ENCODE data around the gene MEP1B.
"Not testable (repeated sequence)": the region's sequence is repeated elsewhere in the genome, so short reads cannot be mapped to it uniquely, and the experiment has no call there.

MEP1B gene

DNA sequence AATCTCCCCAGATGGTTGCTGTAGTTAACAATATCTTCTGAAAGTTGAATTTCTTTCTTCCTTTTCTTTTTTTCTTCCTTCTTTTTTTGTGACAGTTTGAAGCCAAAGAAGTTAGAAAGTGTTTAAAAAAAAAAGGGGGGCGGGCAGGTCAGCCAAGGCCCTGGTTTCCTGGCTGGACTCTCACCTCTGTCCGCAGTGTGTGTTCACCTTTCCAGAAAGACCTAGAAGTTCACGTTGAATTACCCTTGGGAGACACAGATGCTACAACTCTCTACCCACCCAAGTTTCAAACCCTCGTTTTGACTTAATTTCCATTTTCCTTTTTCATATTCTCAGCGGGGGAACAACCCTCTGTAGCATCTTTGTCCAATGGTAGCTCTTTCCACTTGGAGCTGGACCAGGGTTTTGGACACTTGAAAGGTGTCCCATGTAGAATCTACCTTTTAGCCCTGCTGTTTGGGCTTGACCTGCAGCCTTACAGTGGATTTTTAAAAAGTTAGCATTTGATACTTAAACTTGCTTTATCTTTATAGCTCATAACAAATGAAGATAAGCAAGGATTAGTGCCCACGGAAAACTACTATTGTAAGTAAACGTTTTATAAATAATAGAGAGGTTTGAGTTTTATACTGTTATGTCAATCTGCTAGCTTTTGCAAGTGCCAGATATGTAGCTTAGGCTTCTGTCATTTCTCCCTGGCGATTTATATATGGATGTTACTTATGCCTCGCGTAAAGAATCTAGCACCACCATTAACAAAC lies 20.0 kb downstream of the MEP1B start:
- DNase-seq (ENCODE audit: low spot score) = no peak

DNA sequence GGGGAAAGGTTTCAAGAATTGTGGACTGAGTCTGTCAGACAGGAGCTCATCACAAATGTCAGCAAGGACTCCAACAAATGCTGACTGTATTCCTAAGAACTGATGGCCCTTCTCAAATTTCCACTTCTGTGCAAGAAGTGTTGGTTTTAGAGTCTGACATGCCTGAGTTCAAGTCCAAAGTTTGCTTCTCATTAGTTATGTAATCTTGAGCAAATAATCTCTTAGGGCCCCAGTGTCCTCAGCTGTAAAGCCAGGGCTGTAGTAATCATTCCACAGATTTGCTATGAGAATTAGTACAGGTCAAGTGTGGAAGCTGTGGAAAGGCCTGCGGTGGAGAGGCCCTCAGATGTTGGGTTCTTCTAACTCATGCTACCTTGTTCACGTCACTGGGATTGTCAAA lies 23.9 kb downstream of the MEP1B start:
- DNase-seq (ENCODE audit: low spot score) = no peak

DNA sequence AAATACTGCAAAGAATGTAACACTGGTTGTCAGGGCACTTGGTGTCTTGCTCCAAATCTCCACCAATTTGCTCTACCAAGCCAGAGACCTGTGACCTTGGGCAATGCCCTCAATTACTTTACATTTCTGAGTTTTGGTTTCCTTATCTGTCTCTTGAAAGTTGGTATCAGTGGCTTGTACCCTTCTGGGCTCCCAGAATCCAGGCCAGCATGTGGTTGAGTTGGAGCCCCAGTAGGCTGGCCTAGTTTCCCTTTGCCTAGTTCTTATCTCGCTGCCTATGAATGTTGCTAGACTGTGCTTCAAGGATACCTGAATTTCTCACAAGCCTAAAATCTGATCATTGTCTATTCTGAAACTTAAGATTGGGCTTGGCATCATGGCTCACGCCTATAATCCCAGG lies 26.6 kb downstream of the MEP1B start:
- no peak for DNase-seq (ENCODE audit: low spot score)

DNA sequence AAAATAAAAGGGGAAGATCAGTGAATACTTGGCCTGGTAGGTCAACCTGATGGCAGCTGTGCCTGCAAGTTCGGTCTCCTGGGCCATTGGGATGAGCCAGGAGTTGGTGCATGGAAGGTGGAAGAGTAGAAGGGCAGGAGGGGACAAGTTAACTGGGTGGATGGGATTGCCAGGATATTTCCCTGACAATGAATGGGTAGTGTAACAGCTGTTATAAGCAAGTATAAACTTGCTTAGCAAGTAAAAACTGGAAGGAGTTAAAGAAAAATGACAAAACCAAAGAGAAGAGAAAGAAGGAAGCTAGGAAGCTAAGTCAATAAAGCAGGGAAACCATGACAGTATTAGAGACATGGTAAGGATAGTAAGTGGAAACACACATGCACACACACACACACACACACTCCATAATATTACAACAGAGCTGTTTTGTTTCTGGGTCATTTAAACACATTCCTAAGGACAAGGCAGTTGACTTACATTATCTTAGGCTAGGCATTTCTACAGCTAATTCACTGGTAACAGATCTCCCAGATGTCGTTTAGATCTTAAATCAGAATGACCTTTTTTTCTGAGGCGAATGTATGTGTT lies 29.7 kb downstream of the MEP1B start:
- DNase-seq (ENCODE audit: low spot score) = no peak

DNA sequence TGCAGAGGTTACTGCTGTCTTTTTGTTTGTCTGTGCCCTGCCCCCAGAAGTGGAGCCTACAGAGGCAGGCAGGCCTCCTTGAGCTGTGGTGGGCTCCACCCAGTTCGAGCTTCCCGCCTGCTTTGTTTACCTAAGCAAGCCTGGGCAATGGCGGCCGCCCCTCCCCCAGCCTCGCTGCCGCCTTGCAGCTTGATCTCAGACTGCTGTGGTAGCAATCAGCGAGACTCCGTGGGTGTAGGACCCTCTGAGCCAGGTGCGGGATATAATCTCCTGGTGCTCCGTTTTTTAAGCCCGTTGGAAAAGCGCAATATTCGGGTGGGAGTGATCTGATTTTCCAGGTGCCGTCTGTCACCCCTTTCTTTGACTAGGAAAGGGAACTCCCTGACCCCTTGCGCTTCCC lies 43.5 kb downstream of the MEP1B start:
- not testable (repeated sequence) for DNase-seq (ENCODE audit: low spot score)

DNA sequence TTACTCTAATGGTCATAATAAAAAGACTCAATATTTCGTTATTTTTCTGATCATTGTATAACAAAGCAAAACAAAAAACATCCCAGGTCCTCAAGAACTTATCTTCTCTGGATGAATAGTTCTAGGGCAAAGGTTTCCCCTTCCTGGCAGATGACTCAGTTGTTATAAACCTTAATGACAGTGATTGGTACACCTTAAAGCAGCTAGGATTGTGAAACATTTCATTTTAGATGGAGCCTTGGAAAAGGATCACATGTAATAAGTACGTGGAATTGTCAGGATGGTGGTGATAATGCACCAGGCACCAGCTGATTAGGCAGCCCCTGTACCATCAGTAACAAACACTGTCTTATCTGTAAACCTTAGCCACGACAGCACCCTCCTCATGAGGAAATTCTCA lies 47.2 kb downstream of the MEP1B start:
- DNase-seq (ENCODE audit: low spot score) = no peak

DNA sequence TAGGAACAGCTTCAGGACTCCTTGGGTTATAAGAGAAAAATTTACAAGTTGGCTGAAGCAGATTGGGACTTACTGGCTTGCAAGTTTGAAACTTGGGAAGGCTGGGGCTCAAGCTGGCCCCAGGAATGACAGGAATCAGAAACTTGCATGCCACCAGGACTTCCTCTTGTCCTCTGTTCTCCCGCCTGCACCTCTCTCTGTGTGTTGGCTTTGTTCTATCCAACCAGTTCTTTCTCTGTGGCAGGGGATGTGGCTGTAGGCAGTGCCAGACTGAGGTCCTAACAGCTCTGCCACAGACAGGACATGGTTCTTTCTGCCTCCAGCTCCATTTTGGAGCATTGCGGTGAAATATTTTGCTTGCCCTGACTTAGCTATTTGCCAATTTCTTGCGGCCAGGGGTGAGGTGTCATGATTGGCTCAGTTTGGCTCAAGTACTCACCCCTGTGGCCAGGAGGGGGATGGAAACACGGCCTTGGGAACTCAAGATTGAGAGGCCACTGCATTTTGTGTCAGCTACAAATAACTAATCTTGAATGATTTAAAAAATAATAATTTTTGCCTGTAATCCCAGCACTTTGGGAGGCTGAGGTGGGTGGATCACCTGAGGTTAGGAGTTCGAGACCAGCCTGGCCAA lies 48.9 kb downstream of the MEP1B start:
- no peak for DNase-seq (ENCODE audit: low spot score)

DNA sequence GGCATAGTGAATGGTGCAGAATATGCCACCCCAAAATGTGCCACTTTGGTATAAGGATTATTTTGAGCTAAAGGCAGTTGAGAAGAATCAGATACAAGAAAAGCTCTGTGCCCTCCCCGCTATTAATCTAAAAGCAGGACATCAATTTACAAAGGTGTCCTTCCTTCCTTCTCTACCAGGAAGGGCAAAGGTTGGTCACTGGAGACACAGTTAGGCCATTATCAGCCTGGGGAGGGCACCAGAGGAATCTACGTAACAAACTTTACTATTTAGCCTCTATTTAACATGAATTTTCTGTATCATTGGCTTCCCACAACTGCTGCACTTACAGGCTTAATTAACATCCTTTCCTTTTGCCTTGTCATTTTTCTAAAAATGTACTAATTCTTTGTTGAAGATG lies 52.6 kb downstream of the MEP1B start:
- DNase-seq (ENCODE audit: low spot score) = no peak

DNA sequence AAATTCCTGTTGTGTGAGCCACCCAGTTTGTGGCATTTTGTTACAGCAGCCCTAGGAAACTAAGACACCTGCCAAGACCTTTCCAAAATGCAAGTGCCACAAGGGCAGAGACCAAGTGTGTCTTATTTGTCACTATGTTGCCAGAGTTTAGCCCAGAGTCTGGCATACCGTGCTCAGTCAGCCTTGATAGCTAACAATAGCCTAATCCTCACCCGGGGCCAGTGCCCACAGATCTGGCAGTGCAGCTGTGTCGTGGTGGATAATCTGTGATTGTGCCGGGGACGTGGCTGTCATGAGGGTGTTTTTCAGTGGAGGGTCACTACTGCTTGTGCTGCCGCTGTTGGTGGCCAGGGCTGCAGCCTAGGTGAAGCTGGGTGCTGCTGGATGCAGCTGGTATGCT lies 53.5 kb downstream of the MEP1B start:
- no peak for DNase-seq (ENCODE audit: low spot score)

DNA sequence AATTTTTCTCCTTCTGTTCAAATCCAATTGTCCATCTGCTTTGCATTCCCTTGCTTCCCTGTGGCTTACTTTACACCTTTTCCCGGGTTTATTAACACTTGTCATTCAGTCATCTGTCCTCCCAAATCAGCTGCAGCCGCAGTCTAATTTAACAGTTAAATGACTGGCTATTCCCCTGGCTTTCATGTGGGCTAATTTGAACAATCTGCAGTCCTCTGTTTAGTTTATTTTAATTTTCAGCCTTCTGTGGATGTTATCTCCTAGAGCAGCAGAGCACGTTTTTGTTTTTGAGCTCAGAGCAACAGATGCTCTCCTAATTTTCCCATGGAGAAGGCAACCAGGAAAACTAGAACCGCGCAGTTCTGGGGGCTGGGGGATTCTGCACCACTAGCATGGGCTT lies 55.0 kb downstream of the MEP1B start:
- DNase-seq (ENCODE audit: low spot score) = no peak

DNA sequence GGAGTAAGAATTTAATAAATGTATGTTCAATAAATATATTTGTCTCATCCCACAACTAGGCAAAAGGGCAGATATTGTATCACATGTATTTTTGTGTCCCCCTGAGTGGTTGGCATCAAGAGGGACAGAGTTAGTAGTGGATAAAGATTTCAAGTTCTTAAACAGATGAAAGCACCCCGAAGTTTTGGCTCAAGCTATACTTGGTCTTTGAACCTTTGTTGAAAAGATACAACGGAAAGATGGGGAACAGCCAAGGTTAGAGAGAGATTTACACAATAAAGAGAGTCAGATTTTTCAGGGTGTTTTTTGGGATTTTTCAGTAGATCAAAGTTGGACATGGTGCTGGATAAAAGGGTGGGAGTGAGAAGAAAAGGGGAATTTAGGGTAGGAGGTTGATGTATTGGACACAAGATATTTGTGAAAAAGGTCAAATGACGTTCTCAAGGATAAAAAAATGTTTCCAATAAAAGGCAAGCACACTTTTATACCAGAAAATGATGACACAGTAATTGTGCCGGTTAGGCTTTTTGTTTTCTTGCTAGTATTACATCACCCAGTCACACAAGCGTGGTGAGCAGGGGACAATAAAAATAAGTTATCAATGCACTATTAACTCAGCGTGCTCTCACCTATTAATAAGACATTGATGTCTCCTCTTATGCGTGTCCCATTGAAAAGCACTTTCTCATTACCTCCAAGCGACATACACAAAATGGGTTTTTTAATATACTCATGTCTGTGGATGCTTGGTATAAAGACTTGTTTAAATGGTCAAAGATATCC lies 59.5 kb downstream of the MEP1B start:
- no peak for DNase-seq (ENCODE audit: low spot score)

DNA sequence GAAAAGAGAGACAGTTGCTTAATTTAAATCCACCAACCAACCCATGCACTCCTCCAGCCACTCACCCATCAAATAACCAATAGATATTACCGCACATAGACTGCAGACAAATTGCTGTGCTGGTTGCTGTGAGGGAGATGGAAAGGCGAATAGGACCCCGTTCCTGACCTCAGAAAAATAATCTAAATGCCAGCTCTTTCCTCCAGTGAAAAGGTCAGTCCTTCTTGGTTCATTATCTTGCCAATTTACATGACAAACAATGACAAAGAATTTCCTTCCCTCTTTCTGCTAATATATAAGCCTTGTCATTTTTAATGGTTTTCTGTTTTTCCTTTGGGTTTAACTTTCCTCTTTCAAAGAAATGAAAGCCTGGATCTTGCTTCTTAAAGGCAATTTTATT lies 61.6 kb downstream of the MEP1B start:
- DNase-seq (ENCODE audit: low spot score) = no peak

DNA sequence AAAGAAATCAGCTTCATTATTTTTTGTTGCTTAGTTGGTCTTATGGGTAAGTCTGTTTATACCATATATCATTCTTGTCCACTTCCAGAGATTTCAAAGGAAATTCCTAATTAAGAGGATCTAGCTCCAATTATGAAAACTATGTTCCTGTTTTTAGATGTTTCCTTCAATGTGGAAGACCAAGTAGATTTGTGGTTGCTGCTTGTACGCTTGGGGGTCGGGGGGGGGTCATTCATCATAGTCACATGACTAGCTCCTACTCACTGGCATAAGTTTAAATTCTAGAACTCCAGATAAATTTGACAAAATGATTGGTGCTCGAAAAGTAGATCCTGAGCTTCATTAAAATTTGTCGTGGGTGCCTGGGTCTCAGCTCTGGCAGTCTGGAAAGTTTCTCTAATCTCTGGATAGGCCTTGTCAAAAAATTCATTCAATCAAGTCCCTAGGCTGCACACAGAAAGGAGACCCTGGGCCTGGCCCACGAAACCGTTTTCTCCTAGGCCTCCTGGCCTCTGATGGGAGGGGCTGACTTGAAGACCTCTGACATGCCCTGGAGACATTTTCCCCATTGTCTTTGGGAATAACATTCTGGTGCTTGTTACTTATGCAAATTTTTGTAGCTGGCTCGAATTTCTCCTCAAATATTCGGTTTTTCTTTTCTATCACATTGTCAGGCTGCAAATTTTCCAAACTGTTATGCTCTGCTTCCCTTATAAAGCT lies 62.5 kb downstream of the MEP1B start:
- no peak for DNase-seq (ENCODE audit: low spot score)

DNA sequence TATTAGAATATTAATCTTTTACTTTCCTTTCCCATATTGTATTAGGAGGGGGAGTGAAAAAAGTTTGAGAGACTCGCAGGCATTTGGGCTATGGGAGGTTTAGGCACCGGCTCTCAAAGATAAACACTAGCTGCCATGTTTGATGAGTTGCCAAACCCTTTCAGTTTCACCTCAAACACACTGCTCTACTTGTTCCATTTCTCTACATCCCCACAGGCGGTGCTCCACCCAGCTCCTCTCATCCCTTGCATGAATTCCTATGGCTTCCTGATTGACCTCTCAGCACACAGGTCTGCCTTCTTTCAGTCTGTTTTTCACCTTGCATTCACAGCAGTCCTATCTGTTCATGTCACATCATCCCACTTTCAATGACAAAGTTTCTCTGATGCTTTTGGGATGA lies 65.7 kb downstream of the MEP1B start:
- DNase-seq (ENCODE audit: low spot score) = no peak

DNA sequence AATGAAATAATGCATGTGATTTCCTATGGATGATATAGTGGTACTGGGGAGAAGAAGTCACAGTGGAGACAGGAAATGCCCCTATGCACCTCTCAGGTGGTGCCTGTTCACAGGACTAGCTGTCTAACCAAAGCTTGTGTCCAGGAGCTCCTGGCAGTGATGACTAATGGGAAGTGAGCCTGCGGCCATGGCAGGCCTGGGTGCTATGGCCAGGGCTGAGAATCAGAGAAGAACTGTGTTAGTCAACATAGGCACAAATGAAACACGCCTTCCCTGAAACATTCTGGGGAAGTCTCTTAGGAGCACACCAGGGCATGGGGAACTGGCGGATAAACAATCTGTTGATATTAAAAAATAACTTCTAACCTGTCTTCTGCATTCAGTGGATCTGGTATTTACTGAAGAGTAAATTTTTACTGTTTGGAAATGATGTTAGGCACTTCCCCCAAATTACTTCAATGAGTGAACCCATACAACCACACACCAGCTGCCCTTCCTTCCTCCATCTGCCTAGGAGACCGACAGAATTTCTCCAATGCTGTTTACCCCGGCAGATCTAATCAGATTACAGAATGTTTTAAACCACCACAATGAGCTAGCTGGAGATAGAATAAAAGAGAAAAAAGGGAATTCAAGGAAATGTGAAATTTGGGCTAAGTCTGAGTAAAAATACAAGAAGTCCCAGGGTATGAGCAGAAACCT lies 67.4 kb downstream of the MEP1B start:
- no peak for DNase-seq (ENCODE audit: low spot score)

DNA sequence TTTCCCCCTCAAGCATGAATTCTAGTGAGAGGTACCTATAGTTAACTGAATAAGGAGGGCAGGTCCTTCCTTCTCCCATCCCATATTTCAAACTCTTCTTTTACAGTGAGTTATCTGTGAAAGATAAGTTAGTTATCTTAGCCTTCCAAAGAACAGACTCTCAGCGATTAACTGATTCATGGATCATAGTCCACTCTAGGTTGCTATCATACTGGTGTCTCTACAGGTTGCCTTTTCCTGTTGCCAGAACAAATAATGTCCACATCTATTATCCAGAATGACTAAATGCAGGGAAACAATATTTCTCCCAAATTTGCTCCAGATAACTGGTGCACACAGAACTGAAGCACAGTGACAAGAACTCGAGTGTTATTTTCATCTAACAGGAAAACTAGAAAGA lies 68.3 kb downstream of the MEP1B start:
- no peak for DNase-seq (ENCODE audit: low spot score)

DNA sequence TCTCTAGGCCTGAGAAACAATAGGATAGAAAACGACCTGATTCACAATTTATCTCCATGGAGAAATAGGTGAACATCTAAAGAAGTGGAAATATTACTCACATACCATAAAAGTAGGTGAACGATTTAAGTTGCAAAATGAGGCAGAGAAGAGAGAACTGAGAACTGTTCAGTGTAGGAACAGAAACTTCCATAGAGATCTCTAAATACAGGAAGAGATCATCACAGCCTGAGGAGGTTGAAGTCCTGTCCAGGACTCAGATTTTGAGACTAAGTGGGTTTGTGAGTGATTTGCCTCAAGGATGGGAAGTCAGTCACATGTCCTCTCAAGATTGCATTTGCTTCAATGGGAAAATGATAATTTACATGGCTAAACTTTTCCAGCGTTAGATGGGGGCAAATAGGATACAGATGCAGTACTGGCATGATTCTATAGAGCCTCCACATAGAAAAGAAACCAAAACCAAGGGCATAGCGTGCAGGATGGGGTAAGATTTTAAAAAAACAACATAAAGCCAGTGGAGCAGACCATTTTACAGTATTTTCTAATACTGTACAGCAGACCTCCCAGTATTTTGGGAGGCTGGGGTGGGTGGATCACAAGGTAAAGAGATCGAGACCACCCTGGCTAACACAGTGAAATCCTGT lies 68.8 kb downstream of the MEP1B start:
- DNase-seq (ENCODE audit: low spot score) = no peak

DNA sequence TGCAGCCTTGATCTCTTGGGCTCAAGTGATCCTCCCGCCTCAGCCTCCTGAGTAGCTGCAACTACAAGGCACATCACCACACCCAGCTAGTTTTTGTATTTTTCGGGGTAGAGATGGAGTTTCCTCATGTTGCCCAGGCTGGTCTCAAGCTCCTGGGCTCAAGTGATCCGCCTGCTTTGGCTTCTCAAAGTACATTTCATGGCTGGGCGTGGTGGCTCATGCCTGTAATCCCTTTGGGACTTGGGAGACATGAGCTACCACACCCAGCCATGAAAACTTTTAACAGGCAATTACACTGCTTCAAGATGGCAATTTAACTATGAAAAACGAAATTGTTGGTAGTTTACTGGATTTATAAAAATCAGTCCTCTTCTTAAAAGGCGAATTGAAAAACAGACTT lies 69.7 kb downstream of the MEP1B start:
- DNase-seq (ENCODE audit: low spot score) = no peak

DNA sequence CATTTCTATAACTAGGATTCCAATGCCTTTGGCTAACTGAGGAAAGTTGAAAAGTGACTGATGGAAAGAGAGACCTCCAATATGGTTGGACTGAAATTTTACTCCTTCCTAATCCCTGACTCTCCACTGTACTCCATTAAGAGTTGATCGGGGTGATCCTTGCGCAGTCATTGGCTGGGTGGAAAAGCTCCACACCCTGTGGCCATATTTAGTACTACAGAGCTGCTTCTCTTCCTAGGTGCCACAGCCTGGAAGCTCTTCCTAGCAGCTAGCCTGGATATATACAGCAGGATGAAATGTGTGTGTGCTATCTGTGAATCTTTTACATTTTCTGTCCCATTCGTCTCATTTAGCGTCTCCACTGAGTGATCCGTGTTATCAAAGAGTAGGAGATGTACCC lies 71.2 kb downstream of the MEP1B start:
- DNase-seq (ENCODE audit: low spot score) = no peak

DNA sequence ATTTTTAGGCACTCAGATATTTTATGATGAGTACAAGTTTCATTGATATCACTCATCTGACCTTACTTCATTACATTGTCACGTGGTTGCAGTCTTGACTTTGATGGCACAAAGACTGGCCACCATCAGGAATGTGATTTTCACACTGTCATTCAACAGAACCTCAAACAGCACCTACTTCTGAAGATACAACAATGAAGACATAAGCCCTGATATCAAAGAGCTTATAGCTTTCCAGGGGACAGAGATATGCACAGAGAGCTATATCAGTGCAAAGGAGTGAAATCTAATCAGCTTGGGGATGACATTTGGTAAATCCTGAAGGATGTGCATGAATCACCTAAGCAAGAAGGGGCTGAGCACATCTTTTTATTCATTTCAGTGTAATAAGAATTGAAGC lies 72.3 kb downstream of the MEP1B start:
- no peak for DNase-seq (ENCODE audit: low spot score)

DNA sequence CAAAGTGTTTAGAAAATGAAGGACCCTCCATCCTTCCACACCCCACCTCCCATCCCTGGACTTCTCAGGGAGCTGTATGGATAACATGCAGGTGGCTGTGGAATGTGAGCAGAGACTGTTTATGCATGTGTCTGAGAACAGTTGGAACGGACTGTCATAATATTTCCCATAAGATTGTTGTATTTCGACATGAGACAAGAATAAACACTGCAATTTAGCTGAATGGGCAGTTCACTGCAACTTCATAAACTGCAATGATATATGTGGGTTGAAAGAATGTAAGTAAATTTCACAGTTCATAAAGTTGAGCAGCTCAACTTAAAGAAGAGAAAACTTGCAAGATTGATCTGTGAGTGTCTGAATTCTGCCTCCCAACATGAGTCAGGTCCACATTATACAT lies 74.6 kb downstream of the MEP1B start:
- no peak for DNase-seq (ENCODE audit: low spot score)

Measured in NAMALWA (cell line).